Omental fat pad (tissue), 4 donors: ENCODE results near the gene GABARAP. TPM values are rescaled to one million over a fixed set of nuclear protein-coding genes. Genes with fewer than 3 reads are reported as not detected.

Source experiments
- ATAC-seq: fragments of 150-250 bp; one replicate; pipeline ENCODE4 v1.9.1; 2016; ENCODE audit warnings: mild to moderate bottlenecking, moderate library complexity; ENCODE audit not compliant: low FRiP score
- DNase-seq: peaks from one replicate; pipeline ENCODE4 v3.0.0-alpha.2; 2019; ENCODE audit warnings: low spot score
- total RNA-seq, 4 donors: library from RNA; depleted of rRNA; stranded (reverse); fragments of >200 nt; gene quantifications; one replicate each; pipeline ENCODE4 v1.1.0, GENCODE V29; 2016
- TF ChIP-seq, protein P1 (sequence below), 3 donors: fragments of 450-650 bp; IDR thresholded peaks; one replicate each; pipeline ENCODE4 v1.5.1; 2016 to 2017; ENCODE audit warnings: antibody characterized with exemption in 3 of 3, mild to moderate bottlenecking in 3 of 3, moderate library complexity in 2 of 3

The GABARAP gene
- total RNA-seq, 4 donors from 2014 or later, result 316 to 526 (median 376) TPM

DNA sequence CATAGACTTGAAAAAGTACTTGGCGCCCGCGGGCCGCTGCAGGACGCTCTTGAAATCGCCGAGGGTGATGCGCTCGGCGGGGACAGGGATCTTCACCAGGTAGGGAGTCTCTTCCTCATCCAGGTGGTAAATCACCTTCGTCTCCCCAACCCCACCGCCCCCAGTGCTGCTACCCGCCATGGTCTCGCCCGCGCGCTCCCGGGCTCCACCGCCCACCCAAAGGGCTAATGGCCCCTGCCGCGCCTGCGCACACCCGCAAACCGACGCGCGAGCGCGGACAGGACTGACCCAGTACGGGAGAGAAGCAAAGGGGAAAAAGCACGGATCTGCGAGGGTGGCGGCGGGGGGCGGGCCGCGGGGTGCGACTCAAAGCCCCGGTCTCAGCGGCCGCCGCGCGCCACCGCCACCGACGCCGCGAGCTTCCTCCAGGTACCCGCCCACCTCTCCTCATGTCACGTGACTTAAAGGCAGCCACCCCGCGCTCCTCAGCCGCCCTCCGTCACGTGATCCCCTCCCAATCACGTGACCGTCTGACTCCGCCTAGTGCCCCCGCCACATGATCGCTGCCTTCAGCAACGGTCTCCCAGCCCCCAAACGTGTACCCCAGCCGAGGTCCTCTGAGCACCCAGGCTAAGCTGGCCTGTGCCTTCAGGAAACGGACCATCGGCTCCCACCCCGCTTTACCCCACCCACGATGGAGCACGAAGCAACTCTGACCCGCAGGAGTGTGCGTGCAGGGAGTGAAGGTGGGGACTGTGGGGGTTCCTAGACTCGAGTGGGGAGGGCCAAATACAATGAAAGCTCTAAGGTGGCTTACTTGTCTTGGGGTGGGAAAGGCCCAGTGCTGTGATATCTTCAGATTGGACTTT lies 7.9 kb downstream of the GABARAP start, which contains the start of gene DVL2:
DVL2 (minus strand) TSS at position 435 of the 869 bp plus-strand sequence; CDS start at position 180, 255 bp downstream.
- ATAC-seq, result peak; percentile 50
- peak; percentile 94 for DNase-seq
- TF ChIP-seq, protein P1, sequence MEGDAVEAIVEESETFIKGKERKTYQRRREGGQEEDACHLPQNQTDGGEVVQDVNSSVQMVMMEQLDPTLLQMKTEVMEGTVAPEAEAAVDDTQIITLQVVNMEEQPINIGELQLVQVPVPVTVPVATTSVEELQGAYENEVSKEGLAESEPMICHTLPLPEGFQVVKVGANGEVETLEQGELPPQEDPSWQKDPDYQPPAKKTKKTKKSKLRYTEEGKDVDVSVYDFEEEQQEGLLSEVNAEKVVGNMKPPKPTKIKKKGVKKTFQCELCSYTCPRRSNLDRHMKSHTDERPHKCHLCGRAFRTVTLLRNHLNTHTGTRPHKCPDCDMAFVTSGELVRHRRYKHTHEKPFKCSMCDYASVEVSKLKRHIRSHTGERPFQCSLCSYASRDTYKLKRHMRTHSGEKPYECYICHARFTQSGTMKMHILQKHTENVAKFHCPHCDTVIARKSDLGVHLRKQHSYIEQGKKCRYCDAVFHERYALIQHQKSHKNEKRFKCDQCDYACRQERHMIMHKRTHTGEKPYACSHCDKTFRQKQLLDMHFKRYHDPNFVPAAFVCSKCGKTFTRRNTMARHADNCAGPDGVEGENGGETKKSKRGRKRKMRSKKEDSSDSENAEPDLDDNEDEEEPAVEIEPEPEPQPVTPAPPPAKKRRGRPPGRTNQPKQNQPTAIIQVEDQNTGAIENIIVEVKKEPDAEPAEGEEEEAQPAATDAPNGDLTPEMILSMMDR (IDR thresholded peaks at IDR 0.05), result no peak

DNA sequence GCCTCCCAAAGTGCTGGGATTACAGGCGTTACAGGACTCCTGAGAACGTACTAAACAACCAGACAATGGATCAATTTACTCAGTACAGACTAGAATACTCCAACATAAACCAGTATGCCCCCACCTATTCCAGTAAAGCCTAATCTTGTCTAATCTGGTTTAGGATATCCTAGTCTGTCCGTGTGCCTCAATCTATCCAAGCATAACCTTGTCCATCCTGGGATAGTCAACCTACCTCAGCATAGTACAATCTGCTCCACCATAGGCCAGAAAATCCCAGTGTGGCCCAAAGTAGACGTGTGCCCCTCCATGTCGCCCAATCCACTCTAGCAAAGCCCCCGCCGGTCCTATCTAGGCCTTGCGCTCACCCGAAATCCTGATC lies 8.6 kb downstream of the GABARAP start:
- TF ChIP-seq, protein P1 (IDR thresholded peaks at IDR 0.05), result no peak
- ATAC-seq, result no peak
- no peak for DNase-seq

DNA sequence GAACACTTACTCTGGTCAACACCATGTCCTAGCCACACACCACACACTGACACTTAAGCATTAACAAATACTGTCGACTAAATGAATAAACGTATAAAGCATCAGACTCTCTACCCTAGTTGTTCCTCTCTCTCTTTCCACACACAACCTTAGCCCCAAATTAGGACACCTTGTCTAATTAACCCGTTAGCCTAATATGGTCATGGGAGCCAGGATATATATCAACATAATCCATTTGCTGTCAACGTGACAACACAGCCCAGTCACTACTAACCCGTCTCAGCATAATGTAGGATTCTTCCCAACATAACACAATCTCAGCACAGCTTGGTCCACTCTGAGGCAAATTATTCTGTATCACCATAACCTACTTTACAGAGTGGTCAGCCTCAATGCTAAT lies 10.1 kb downstream of the GABARAP start:
- TF ChIP-seq, protein P1 (IDR thresholded peaks at IDR 0.05), result no peak
- no peak for ATAC-seq
- no peak for DNase-seq

DNA sequence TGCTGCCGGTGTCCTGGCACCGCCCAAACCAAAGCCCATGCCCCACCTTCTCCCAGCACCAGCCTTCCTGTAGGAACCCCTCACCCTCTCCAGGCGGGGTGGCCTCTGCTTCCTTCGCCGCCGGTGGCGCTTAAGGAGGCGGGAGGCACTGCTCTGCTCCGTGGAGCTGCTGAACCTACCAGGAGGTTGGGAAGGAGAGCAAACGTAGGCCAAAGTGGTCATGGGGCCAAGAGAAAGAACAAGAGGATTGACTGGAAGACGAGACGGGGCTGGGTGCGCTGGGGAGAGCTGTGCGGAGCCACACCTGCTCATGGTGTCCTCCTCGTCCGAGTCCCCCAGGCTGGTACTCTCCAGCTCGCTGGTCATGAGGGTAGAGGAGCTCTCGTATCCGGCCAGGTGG lies 12.7 kb downstream of the GABARAP start:
- ATAC-seq (no peak), DNase-seq (no peak)
- TF ChIP-seq, protein P1 (IDR thresholded peaks at IDR 0.05), result no peak

DNA sequence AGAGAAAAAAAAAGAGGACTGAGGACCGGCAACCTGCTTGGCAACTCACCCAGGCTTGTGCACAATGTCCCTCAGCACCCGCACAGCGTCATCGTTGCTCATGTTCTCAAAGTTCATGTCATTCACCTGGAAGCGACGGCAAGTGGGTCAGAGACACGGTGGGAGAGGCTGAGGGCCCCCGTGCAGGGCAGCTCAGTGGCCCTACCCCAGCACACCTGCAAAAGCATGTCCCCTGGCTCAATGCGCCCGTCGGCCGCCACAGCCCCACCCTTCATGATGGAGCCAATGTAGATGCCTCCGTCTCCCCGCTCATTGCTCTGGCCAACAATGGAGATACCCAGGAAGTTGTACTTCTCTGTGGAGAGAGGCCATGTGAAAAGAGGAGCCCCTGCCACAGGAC lies 13.3 kb downstream of the GABARAP start:
- ATAC-seq (no peak), DNase-seq (no peak)
- TF ChIP-seq, protein P1 (IDR thresholded peaks at IDR 0.05), result no peak

DNA sequence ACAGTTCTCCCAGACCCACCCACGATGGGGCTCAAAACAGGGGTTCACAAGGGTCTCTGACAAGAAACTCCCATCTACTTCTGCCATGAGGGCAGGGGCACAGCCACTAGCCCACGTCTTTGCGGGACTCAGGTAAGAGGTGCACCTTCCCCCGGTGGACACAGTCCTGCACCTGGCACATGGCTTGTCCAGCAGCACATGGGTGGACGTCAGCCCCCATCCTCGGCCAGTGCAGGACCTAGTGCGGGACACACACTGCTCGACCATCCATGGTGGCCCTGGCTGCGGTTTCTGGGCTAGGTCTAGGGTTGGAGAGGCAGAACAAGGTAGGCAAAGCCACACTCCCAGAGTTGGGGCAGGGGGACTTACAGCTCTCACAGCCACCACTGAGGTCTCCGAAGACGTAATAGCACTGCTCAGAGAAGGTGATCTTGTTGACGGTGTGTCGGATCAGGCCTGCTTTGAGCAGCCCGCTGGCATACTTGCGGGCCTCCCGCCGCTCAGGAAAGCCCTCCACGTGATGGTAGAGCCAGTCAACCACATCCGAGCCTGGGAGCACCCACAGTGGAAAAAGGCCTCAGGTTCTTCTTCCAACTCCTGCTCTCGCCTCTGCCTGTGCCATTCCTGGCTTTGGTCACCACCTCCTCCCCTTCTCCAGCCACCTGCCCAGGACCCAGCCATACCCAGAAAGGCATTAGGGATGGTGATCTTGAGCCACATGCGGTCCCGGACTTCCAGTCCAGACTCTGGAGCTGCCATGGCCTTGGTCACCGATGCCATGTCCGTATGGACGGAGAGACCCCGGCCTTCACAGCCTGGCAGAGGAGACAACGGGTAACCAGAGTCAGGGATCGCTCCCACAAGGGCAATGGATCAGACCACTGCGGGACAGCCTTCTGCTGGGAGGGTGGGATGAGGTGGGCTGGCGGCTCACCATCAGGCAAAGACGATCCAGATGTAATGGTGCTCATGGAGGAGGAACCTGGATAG lies 15.2 kb downstream of the GABARAP start:
- no peak for DNase-seq
- ATAC-seq, result no peak
- TF ChIP-seq, protein P1 (IDR thresholded peaks at IDR 0.05), result no peak
